Bone marrow (tissue), 2 donors: ENCODE data around the gene KIAA1958.
"Not testable (repeated sequence)": the region's sequence is repeated elsewhere in the genome, so short reads cannot be mapped to it uniquely, and the experiment has no call there.

Experiments used
- DNase-seq, 2 donors: peaks; one replicate each; lab custom pipeline; 2025; lab: John Stamatoyannopoulos, UW

Gene KIAA1958

DNA sequence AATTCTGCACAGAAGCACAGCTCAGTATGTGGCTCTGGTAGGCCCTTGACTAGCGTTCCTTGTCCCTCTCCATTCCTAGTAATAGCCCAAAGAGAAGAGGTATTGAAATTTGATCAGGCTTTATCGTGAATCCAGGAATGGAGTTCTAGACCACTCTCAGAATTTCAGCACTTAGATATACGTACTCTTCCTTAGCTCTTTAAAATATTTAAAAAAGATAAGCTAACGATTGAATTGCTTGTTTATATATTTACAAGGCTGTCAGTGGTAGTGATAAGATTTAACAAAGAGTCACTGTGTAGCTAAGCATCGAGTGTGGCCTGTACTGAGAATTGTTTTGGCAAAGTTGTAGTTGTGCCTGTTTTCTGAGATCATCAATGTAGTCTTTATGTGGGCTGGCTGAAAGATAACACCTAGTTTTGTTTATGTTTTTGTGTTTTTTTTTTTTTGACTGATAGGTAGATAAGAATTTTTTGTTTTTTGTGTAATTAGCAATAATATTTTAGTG is 2.5 kb downstream of the KIAA1958 start:
- no peak for DNase-seq

DNA sequence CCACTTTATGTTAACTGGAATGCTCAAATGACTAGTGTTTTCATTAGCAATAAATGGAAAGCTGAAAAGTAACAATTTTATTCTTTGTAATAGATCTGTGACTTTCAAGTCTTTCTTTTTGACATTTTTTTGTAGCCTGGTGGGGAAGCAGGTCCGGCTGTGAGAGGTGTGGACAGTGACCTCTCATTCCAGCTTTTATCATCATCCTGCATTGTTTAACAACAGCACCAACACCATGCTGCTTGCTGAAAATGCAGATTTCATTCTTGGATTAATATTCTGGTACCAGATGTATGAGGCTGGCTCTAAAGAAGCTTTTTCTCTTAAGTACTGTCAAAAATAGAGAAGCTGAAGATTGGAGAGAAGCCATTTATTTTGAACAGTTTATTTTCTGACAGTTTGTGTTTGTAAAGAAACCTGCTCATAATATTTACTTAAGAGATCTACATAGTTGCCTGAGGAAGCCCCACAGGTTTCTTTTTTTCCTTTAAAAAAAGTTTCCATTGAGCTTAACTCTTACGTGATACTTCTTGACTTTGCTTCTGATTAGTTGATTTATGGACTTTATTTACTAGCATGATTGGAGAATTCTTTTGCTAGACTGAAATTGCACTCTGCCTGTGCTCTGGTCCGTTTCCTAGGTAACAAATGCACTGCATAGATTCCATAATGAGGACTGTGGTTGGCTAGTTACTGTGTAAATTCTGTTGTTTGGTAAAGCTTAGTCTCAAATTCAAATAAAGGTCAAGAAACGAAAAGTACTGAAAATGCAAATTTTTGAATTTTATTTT is 3.4 kb downstream of the KIAA1958 start:
- no peak for DNase-seq

DNA sequence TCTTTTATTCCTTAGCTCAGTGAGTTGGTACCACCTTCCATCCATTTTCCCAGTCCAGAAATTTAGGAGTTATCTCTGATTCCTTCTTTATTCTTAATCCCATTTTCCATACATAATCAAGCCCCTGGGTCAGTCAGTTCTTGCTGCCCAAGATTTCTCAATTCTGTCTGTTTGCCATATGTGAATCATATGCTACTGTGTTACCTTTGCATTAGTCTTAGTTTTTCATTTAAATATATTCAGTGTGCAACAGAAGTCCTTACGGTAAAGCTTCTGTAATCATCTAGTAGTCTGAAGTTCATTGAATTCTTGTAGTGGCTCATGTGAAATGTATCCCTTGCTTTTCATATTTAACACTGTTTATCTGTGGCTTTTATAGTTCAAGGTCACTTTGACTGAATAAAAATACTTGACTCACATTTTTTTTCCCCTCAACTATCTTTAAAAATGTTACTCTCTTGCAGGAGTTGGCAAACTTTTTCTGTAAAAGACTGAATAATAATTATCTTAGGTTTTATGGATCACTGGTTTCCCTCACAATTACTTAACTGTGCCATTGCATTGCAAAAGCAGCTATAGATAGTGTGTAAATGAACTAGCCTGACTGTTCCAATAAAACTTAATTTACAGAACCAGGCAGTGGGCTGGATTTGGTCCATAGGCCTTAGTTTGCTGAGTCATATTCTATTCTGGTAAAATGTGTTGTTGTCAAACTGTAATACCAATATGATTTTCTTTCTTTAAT is 6.9 kb downstream of the KIAA1958 start:
- DNase-seq = no peak

GRCh38 chr9:112494153-112494552 is 7.5 kb downstream of the KIAA1958 start:
- no peak for DNase-seq

DNA sequence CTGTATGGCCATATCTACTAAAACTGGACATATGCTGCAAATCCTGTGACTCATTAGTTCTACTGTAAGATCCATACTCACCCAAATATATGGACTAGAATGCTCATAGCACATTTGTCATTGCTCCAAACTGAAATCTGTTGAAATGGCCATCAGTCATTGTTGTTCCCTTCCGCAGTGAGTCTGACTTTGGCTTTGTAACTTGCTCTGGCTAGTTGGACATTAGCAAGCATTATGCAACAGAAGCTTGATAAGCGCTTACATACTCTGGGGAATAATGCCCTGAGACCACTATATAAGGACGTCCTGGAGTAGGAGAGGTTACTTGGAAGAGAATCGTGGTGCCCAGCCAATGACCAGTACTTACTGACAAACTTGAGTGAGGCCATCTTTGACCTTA is 9.0 kb downstream of the KIAA1958 start:
- no peak for DNase-seq

DNA sequence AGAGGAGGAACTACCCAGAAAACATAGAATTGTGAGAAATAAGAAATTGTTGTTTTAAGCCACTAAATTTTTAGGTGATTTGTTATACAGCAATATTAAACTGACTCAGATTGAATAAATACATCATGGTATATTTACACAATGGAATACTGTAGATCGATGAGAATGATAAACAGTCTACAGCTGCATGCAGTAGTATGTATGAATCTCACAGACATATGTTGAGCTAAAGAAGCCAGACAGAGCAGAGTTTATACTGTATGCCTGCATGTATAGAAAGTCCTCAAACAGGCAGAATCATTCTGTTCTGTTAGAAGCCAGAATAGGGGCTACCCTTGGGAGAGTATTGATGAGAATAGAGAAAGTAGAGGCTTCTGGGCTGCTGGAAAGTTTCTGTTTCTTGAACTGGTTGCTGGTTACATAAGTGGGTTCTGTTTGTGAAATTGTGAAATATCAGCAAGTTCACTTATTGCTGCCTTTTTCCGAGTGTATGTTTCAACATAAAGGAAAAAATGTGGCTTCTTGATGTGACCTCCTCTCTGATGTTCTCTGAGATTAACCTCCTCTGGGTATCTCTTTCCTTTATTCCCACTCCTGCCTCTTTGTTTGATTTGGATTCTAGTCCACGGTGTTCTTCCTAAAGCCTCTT is 9.6 kb downstream of the KIAA1958 start:
- no peak for DNase-seq

GRCh38 chr9:112500842-112501241 is 14.2 kb downstream of the KIAA1958 start:
- no peak for DNase-seq

DNA sequence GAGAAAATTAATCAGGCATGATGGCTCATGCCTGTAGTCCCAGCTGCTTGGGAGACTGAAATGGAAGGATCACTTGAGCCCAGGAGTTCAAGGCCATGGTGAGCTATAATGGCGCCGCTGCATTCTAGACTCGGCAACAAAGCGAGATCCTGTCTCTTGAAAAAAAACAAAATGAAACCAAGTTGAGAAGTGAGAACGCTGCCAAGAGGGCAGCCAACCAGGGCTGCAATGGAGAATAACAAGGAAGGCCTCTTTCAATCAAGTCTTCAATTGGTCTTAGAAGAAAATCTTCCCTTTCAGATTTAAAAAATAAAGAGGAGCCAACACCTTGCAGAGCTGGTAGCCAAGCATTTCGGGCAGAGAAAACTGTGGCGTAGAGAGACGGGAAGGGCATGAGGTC is 14.7 kb downstream of the KIAA1958 start:
- no peak for DNase-seq

- no peak for DNase-seq
Measured at GRCh38 chr9:112502175-112502946, 15.7 kb downstream of the KIAA1958 start.

DNA sequence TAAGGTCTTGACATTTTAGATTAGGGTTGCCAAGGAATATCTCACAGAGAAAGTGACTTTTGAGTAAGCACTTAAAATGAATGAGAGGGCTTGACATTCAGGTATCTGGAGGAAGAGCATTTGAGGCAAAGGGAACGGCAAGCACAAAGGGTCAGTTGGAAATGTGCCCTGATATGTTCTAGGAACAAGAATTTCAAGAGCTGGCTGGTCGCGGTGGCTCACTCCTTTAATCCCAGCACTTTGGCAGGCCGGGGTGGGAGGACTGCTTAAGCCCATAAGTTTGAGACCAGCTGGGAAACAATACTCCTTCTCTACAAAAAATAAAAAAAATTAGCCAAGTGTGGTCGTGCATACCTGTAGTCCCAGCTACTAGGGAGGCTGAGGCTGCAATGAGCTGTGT is 16.5 kb downstream of the KIAA1958 start:
- no peak for DNase-seq

DNA sequence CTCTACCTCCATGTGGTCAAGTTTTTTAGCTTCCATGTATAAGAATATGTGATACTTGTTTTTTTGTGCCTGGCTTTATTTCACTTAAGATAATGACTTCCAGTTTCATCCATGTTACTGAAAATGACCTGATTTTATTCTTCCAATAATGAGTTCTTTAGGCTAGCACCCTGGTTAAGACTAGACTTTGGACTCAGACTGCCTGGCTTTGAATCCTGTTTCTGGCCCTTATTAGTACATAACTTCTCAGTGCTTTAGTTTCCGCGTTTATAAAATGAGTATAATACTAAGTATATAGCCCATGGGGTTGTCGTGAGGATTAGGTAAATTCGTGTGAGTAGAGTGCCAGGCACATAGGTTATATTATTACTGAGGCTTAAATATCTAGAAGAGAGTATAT is 18.5 kb downstream of the KIAA1958 start:
- no peak for DNase-seq

DNA sequence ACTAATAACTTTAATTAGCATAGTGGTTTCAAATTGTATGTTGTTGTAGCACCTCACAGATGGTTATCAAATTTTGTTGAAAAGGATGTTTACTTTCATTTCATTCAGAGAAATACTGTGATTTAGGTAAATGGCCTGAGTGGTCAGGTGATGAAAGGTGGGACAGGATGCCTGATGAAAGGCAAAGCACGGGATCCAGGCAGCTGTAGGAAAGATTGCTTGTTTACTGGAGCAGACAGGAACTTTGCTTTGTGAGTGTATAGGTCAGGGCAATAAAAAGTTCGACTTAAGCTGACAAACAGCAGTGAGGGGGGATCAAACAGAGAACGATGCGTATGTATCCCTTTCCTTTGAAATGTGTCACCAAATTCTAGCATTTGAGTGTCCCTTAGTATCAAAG is 19.0 kb downstream of the KIAA1958 start:
- no peak for DNase-seq

DNA sequence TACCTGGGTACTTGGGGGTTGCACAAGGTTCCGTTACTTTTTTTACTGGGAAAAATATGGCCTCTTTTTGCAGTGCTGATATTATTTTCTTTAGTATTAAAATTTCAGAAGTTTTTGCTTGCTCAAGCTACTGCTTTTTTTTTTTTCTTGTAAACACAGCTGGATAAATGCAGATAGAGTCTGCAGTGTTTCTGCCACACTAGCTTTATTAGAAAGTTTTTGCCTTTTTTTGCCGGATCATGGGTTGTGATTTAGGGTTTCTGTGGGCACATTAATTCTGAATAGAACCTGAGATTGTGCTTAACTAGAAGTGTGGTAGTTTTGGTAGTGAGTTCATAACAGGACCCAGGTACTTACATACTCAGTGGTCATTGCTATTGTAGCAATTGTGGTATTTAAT is 19.9 kb downstream of the KIAA1958 start:
- DNase-seq = no peak

DNA sequence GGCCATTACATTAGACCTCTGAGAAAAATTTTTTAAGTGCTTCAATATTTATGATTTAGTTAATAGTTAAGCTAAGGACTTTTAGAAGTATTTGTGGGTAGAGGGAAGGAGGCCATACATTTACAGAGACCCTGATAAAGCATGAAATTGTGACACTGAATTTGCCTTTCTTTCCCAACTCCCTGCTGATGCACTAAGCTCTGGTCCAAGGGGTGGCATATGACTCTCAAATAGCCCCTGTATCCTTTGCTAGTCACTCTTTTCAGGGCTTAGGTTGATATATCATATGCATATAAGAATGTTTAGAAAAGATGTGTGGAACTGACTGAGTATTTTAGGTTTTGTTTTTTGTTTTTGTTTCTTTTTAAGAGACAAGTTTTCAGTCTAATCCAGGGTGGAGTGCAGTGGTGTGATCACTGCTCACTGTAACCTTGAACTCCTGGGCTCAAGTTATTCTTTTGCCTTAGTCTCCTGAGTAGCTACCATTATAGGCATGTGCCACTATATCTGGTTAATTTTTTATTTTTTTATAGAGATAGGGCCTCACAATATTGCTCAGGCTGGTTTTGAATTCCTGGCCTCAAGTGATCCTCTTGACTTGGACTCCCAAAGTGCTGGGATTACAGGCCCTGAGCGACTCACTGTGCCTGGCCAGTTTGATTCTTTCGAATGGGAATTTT is 20.5 kb downstream of the KIAA1958 start:
- DNase-seq = no peak

DNA sequence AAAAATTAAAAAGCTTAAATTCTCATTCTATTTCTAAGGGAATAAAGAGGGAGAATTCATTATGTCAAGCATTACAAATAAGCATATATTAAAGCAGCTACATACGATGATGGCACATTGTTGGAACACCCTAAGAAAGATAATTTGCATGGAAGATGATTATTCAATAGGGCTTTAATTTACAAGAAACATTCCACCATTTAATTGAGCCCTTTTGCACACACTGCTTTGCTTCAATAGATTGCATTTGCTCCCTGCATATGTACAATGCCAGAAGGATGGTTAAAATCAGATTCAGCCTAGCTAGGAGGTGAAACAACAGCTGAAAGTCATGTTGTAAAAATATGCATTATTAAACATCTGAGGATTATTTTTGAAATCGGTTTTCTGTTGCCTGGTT is 21.8 kb downstream of the KIAA1958 start:
- no peak for DNase-seq

- not testable (repeated sequence) for DNase-seq
Measured at GRCh38 chr9:112512377-112512776, 25.8 kb downstream of the KIAA1958 start.

DNA sequence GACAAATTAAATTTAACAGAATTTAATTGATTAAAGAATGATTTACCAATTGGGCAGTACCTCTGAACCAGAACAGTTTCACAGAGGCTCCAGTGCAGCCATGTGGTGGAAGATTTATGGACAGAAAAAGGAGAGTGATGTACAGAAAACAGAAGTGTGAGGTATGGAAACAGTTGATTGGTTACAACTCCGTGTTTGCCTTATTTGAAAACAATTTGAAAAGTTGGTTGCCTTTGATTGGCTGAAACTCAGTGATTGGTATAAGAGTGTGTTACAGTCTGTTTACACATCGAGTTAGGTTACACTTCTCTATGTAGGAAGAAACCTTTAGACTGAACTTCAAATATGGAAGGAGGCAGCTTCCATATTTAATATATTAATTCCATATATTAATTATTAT is 30.1 kb downstream of the KIAA1958 start:
- no peak for DNase-seq

GRCh38 chr9:112520069-112520468 is 33.4 kb downstream of the KIAA1958 start:
- DNase-seq = no peak

- DNase-seq = no peak
Measured at GRCh38 chr9:112520656-112521055, 34.0 kb downstream of the KIAA1958 start.

- no peak for DNase-seq
Measured at GRCh38 chr9:112526973-112527372, 40.3 kb downstream of the KIAA1958 start.

GRCh38 chr9:112527959-112528358 is 41.3 kb downstream of the KIAA1958 start:
- no peak for DNase-seq
